Stimulated activated CD4-positive, alpha-beta T cell treated with anti-CD3 and anti-CD28 coated beads, Interleukin-2, amount 100 ng/mL, for 48 hours (primary cell): ENCODE results near the gene MYOM1.
"Not testable (repeated sequence)": the region's sequence is repeated elsewhere in the genome, so short reads cannot be mapped to it uniquely, and the experiment has no call there.

Source experiments
- DNase-seq, 2 donors: peaks; one replicate each; pipeline ENCODE4 v3.0.0-alpha.2; 2020

MYOM1 gene

DNA sequence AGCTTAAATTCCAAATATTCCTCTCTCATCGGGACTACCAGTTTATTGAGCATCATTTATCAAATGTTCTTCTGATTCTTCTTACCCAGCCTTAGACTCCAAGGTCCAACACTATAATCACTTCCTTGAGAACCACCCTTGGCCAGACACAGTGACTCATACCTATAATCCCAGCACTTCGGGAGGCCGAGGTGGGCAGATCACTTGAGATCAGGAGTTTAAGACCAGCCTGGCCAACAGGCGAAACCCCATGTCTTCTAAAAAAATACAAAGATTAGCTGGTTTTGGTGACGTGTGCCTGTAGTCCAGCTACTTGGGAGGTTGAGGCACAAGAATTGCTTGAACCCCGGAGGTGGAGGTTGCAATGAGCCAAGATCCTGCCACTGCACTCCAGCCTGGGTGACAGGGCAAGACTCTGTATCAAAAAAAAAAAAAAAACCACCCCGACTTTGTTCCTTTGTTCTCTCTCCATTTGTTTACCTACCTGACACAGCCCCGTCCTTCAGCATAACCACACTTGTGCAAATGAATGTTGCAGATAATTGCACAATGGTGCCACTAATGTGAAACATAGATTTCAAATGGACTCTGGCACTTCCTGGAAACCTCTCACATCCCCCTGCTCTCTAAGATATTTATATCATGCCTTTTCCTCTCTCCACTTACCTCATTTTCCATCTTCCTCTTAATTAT is 167.9 kb downstream of the MYOM1 start:
- no peak for DNase-seq

DNA sequence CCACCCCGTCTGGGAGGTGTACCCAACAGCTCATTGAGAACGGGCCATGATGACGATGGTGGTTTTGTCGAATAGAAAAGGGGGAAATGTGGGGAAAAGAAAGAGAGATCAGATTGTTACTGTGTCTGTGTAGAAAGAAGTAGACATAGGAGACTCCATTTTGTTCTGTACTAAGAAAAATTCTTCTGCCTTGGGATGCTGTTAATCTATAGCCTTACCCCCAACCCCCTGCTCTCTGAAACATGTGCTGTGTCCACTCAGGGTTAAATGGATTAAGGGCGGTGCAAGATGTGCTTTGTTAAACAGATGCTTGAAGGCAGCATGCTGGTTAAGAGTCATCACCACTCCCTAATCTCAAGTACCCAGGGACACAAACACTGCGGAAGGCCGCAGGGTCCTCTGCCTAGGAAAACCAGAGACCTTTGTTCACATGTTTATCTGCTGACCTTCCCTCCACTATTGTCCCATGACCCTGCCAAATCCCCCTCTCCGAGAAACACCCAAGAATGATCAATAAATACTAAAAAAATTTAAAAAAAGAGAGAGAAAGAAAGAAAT is 169.8 kb downstream of the MYOM1 start:
- DNase-seq, result not testable (repeated sequence)

DNA sequence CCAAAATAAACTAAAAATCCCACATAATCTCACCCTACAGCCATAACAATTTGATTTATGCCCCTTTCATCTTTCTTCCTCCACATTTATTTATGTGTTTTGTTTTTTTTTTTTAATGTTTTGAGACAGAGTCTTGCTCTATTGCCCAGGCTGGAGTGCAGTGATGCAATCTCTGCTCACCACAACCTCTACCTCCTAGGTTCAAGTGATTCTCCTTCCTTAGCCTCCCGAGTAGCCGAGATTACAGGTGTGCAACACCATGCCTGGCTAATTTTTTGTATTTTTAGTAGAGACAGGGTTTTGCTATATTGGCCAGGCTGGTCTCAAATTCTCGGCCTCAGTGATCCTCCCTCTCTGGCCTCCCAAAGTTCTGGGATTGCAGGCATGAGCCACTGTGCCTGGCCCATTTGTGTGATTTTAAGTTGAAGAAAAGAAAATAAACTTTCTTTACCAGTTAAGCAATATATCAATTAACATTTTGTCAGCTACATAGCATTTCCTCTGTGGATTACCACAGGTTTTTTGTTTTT is 170.9 kb downstream of the MYOM1 start:
- no peak for DNase-seq

DNA sequence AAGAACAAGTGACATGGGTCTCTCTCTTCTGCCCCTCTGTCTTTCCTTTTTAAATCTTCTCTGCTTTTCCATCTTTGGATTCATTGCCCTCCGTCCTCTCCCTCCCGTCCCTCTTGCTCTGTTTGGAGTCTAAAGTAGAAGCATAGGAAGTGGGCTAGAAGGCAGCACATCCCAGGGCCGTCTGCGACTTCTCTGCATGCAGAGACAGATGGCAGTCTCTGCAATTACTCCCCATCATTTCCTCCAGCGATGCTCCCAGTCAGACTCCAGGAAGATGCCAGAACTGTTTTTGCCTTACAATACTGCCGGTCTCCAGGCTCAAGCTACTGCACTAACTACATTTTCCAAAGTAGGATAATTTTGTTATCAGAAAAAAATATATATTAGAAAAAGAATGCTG is 171.6 kb downstream of the MYOM1 start:
- no peak for DNase-seq

DNA sequence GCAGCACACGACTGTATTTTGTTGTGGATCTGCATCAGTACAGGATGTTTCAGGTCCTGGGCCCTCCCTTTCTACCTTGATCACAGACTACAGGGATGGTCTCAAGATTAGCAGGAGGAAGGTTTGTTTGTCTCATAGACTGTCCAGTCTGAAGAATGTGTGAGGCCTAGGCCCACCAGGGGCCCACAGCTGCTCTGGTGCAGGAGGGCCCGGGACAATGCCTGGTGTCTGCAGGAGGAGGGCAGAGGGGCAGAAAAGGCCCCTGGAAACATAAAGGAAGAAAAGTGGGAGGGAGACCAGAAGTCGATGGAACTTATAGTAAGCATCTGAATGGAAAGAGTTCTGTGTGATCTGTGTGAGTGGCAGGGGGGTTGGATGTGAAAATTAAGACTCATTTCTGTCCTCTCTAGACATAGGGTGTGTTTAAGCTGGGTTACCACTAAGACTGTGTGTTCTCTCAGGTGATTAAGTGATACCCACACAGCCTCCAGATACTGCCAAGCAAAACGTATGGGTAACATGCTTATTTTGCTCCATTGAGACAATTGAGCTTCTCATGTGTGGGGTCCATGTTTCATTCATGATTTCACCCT is 173.5 kb downstream of the MYOM1 start:
- DNase-seq, result no peak

DNA sequence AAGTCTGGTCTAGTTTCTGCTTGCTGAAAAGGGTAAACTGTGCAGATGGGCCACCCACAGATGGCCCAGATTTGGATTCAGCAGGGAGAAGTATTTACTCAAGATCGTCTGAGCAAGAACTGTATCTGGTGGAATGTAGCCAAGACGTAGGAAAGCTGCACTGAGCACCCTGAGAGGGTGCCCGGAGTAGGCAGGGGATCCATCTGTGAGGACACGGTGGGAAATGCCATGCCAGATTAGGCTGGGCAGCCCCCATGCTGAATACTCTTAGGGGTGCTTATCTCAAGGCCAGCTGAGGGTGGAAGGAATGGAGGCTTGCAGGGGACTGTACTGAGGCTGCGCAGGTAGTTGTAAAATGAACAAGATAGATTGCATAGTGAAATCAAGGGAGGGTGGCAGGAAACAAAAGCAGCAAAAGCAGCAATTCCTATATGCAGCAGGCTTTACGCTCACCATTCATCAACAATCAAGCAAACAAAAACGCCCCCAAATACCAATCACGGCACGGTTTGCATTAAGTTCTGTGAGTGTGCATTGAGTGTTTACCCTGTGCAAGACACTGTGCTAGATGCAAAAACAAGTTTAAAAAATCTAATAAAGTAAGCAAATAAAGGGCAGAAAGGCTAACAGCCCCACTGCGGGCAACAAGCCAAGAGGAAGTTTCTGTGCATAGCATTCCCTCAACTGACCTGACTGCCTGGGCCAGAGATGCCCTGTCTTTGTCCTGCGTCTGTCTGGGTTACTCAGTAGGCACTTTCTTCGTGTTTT is 174.7 kb downstream of the MYOM1 start:
- no peak for DNase-seq

DNA sequence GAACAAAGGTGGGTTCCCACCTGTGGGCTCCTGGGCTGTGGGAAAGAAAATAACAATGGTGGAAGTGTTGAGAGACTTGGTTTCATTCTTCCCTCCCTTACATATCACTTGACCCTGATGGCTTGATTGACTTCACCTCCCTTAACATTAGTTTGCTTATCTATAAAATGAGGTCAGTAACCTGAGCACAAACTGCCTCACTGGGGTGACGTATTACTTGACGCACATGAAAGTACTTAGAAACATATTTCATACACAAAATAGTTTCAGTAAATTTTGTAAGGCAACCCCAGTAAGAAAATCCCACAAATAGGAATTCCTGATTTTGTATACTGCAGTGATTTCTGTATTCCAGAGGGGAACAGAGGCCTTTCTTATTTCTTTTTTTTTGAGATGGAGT is 177.4 kb downstream of the MYOM1 start:
- no peak for DNase-seq

DNA sequence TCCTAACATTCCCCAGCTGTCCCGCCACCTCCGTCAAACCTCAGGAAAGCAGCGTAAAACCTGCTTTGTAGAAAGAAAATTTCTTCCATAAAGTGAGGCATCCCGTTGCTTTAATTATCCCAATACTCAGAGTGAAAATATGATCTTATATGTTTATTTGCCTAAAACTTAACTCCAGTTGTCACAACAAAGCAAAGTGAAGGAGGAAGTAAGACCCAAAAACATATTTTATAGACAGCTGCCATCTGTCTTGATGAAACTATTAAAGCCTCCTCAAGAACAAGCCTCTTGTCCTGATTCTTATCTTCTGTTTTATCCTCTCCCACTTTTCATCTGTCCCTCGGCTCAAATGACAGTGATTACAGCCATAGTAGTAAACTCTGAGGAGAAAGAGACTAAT is 177.9 kb downstream of the MYOM1 start:
- no peak for DNase-seq

DNA sequence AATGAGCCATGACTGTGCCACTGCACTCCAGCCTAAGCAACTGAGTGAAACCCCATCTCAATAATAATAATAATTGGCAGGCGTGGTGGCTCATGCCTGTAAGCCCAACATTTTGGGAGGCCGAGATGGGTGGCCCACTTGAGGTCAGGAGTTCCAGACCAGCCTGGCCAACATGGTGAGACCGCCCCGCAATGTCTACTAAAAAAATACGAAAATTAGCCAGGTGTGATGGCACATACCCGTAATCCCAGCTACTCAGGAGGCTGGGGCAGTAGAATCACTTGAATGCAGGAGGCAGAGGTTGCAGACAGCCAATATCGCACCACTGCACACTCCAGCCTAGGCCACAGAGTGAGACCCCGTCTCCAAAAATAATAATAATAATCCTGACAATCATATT is 178.9 kb downstream of the MYOM1 start:
- no peak for DNase-seq

DNA sequence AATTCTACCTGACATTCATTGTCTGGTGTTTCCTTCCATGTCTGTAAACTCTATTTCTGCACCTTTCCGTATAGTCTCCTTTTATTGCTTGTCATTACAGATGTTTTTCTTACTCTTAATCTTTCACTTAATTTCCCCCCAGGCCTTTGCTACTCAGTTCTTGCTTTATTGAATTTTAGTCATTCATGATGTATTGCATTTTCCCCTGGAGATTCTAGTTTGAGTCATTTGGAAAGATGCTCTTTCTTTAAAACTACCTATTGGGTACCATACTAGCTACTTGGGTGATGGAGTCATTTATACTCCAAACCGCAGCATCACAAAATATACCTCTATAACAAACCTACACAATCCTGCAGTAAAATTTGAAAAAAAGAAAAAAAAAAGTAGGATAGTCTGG is 179.6 kb downstream of the MYOM1 start:
- no peak for DNase-seq

DNA sequence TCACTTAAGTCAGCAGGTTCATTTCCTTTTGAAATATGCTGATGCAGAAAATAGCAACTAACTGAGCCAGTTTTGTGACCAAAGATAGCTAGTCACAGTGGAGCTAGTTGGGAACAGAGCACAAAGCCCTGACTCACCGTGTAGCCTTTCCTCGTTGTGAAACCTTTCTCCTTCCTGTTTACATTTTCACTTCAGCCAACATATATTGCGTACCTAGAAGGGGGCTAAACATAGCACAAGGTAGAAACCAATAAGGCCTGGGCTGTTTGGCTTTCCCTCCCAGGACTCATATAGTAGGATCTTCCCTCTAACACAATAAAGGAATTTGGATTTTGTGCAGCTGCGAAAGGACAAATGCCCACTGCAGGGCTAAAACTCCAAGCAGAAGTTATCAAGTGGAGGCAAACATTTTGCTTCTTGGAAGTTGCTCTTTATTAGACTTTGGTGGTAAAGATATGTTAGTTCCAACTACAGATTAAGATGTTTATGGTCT is 182.3 kb downstream of the MYOM1 start:
- DNase-seq, result no peak

DNA sequence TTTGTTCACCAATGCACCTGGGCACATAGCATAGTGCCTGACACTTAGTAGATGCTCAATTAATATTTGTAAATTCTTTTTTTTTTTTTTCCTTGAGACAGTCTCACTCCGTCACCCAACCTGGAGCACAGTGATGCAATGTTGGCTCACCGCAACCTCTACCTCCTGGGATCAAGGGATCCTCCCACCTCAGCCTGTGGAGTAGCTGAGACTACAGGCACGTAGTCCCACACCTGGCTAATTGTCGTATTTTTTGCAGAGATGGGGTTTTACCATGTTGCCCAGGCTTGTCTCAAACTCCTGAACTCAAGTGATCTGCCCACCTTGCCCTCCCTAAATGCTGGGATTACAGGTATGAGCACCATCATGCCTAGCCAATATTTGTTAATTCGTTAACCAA is 183.7 kb downstream of the MYOM1 start:
- no peak for DNase-seq

DNA sequence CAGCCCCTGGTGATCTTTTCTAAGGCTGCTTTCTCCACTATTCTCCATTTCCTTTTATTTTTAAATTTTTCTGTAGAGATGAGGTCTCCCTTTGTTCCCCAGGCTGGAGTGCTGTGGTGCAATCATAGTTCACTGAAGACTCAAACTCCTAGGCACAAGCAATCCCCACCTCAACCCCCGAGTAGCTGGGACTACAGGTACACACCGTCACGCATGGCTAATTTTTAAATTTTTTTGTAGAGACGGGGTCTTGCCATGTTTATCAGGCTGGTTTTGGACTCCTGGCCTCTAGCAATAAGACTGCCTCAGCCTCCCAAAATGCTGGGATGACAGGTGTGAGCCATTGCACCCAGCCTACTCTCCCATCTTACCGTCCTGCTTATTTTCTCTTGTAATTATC is 184.1 kb downstream of the MYOM1 start:
- no peak for DNase-seq

DNA sequence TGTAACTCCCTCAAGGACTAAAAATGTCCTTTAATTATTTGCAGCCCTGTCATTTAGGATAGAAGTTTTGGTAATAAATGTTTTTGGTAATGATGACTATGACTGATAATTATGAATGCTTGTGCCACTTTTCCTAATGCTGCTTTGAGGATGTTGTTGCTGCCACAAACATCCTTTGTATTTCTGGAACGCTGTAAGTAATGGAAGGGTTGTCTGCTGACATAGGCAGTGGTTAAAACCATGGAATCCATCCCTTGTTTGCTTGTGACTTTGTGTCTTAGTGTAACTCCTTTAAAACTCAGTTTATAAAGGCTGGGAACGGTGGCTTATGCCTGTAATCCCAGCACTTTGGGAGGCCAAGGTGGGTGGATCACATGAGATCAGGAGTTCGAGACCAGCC is 187.0 kb downstream of the MYOM1 start:
- DNase-seq, result no peak

DNA sequence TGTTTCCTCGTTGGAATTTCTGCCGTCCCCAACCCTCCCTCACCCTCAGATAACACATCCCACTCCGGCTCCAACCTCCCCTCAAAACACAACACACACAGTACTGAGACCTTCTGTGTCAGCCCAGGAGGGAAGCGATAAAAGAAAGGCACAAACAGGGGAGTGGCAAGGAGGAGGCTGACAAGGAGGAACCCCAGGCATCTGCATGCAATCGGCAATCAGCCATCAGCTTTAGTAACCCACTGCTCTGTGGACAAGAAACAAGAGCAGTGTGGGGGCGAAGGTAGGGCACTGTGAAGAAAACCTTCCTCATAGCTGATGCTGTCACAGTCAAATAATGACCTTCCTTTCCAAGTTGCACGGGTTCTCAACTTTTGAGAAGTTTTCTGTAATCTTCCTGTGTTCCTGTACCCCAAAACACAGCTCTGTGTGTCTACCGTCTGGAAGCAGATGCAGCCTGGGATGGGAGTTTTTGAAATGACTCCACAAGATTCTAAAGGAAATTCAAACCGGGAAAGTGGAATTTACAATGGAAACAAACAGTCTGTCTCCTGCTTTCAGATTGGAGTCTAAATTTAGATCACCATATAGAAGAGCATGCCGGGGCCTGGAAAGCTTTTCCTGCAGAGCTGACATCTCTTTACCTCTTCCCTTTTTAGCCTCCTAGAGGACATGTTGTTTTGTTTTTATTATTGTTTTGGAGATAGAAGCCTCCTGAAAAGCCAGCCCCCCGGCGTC is 190.4 kb downstream of the MYOM1 start:
- no peak for DNase-seq

DNA sequence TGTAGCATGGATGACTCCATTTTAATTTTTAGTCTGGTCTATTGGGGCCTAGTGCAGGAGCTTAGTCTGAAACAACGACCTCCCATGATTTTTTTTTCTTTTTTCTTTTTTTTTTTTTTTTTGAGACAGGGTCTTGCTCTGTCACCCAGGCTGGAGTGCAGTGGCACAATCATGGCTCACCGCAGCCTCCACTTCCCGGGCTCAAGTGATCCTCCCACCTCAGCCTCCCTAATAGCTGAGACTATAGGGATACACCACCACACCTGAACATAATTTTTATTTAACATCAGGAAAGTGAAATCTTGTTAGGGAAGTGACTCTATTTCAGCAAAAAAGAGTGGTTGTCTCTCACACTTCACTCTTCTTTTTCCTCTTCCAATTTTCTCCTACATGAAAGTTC is 191.7 kb downstream of the MYOM1 start:
- not testable (repeated sequence) for DNase-seq

DNA sequence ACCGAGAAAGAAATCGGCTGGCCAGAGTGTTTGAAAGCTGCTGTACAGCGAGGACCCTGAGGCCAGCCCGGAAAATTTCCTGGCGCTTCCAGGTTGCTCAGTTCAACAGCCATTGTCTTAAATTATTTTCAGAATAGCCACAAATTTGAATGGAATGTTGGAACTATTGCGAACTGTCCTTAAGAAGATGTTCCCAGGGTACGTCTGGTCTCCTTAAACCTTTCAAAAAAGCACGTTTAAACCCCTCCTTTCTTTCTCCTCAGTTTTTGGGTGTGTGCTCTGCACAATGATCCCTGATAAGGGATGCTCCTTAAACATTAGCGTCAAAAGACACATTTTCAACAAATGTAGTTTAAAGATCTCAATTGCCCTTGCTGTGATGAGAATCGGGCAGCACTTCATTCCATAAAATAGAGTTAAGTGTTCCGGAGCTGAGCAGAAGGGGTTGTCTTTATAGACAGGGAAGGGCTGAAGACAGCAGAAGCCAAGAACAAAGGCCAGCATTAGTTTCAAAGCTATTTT is 192.3 kb downstream of the MYOM1 start:
- DNase-seq, result no peak

DNA sequence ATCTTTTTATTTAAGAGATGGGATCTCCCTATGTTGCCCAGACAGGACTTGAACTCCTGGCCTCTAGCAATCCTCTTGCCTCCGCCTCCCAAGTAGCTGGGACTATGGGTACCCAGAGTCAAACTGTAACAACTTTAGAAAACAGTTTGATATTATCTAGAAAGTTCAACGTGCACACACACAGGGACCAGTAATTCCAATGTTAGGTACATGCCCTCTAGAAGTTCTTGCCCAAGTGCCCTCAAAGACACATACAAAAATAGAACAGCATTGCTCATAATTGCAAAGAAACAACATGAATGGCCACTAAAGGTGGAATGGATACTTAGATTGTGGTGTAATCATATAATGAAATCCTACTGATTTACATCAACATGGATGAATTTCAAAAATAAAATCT is 194.2 kb downstream of the MYOM1 start:
- DNase-seq, result no peak

DNA sequence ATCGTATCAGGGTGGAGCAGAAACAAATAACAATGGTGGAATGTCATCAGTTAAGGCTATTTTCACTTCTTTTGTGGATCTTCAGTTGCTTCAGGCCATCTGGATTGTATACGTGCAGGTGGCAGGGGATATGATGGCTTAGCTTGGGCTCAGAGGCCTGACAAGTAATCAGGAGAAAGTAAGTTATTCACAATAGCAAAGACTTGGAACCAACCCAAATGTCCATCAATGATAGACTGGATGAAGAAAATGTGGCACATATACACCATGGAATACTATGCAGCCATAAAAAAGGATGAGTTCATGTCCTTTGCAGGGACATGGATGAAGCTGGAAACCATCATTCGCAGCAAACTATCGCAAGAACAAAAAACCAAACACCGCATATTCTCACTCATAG is 196.2 kb downstream of the MYOM1 start:
- DNase-seq, result not testable (repeated sequence)
